Transverse colon (tissue), 4 donors: ENCODE results near the gene LCT. TPM values are rescaled to one million over a fixed set of nuclear protein-coding genes. Genes with fewer than 3 reads are reported as not detected.
"Not testable (repeated sequence)": the region's sequence is repeated elsewhere in the genome, so short reads cannot be mapped to it uniquely, and the experiment has no call there.

Experiments
- DNase-seq: peaks from one replicate; pipeline ENCODE4 v3.0.0-alpha.2; 2019
- H3K27ac ChIP-seq, 4 donors: fragments of 200-600 bp; sonication (generic); 2 replicates each; pipeline ENCODE4 v1.5.1; 2016 to 2018; ENCODE audit warnings: inconsistent platforms in 4 of 4
- H3K27me3 ChIP-seq: fragments of 200-600 bp; sonication (generic); 2 replicates; pipeline ENCODE4 v1.5.1; 2017; ENCODE audit warnings: inconsistent platforms
- H3K36me3 ChIP-seq, 4 donors: fragments of 200-600 bp; sonication (generic); 2 replicates each; pipeline ENCODE4 v1.5.1; 2017 to 2019; ENCODE audit warnings: inconsistent platforms in 4 of 4
- H3K4me1 ChIP-seq, 4 donors: fragments of 200-600 bp; sonication (generic); 2 replicates each; pipeline ENCODE4 v1.5.1; 2017 to 2020; ENCODE audit warnings: inconsistent platforms in 4 of 4
- H3K4me3 ChIP-seq, 4 donors: fragments of 200-600 bp; sonication (generic); 1 replicate in 1 of 4; 2 replicates in 3 of 4; pipeline versions ENCODE4 v1.5.1 to v1.6.1; 2017 to 2019; ENCODE audit warnings: inconsistent platforms in 4 of 4
- H3K9me3 ChIP-seq, 2 donors: fragments of 200-600 bp; sonication (generic); 2 replicates each; pipeline ENCODE4 v1.5.1; 2017 to 2019; ENCODE audit warnings: inconsistent platforms in 2 of 2
- CTCF ChIP-seq, 5 experiments: fragments of 200-600 bp in 3 of 5; fragments of 450-650 bp in 2 of 5; sonication (generic) in 3 of 5; IDR thresholded peaks; 1 replicate in 2 of 5; 2 replicates in 3 of 5; pipeline ENCODE4 v1.5.1; 2016 to 2017; ENCODE audit warnings: antibody characterized with exemption in 5 of 5, inconsistent platforms in 3 of 5, mild to moderate bottlenecking in 2 of 5, moderate library complexity in 1 of 5
- EP300 ChIP-seq: sonication (generic); formaldehyde crosslinking; IDR thresholded peaks from one replicate; pipeline ENCODE4 v1.6.1; 2017; ENCODE audit warnings: antibody characterized with exemption, low read depth
- POLR2A ChIP-seq: fragments of 450-650 bp; IDR thresholded peaks from one replicate; pipeline ENCODE4 v1.6.1; 2016; ENCODE audit warnings: antibody characterized with exemption, mild to moderate bottlenecking, moderate library complexity
- POLR2AphosphoS5 ChIP-seq, 3 donors: sonication (generic); formaldehyde crosslinking; IDR thresholded peaks; one replicate each; pipeline ENCODE4 v1.6.1; 2016; ENCODE audit warnings: antibody characterized with exemption in 3 of 3
- WGBS, 2 donors: methylation state at CpG; one replicate each; pipeline ENCODE4 v1.1.5; 2018; ENCODE audit warnings: low coverage in 1 of 2; 5-methylcytosine and 5-hydroxymethylcytosine counted together
- in situ Hi-C, 4 donors: fragments of 200-750 bp; cut with MboI; loops; one replicate each; pipeline versions ENCODE4 v1.15.0 to v1.15.1; 2017; ENCODE audit warnings: low sequenced_read_pairs in 3 of 4, low pct_ligation_motif_present in 1 of 4, low pct_unique_long_range_greater_than_20kb in 1 of 4
- intact Hi-C: fragments of 100-400 bp; cut with DNase I; formaldehyde crosslinking; loops from one replicate; pipeline ENCODE4 v1.15.1; 2023; ENCODE audit warnings: low total_unique reads
- total RNA-seq, 4 donors: library from RNA; depleted of rRNA; stranded (reverse); fragments of >200 nt; gene quantifications; one replicate each; pipeline ENCODE4 v1.1.0, GENCODE V29; 2016

The LCT gene
- total RNA-seq, 4 donors from 2014 or later = 0.32 TPM; not detected in 3

- H3K4me3 ChIP-seq = no peak overlapping the region
- no peak overlapping the region for H3K27ac ChIP-seq
- 58 to 90% methylated on average over 3 of the region's 3 CpGs for WGBS, 2 donors
- no peaks in the 10 kb centered on the region for H3K36me3 ChIP-seq
- no peak for DNase-seq
- H3K4me1 ChIP-seq = no peaks in the 10 kb centered on the region
- in situ Hi-C loops = no loop called here
- intact Hi-C loops = no loop called here
- H3K27me3 ChIP-seq = no peaks in the 10 kb centered on the region
- TF ChIP-seq CTCF (IDR thresholded peaks at IDR 0.05) (no peak), POLR2A (no peak), EP300 (no peak), POLR2AphosphoS5 (IDR thresholded peaks at IDR 0.05) (no peak)
- no peaks in the 10 kb centered on the region for H3K9me3 ChIP-seq
These were observed 21.7 kb downstream of the LCT start for GRCh38 chr2:135815269-135815668.

- Histone ChIP-seq H3K9me3 (no peaks in the 10 kb centered on the region), H3K4me1 (no peaks in the 10 kb centered on the region), H3K27me3 (no peaks in the 10 kb centered on the region), H3K27ac (no peak overlapping the region), H3K36me3 (no peaks in the 10 kb centered on the region), H3K4me3 (no peak overlapping the region)
- WGBS, 2 donors = 58 to 80% methylated on average over 2 of the region's 2 CpGs
- DNase-seq = no peak
- in situ Hi-C loops = no loop called here
- no peak for TF ChIP-seq EP300
- TF ChIP-seq POLR2A = no peak
- TF ChIP-seq POLR2AphosphoS5 (IDR thresholded peaks at IDR 0.05) = no peak
- no peak for TF ChIP-seq CTCF (IDR thresholded peaks at IDR 0.05)
- intact Hi-C loops = no loop called here
These were observed 24.0 kb downstream of the LCT start for GRCh38 chr2:135812907-135813511.

GRCh38 chr2:135807874-135808273, 29.1 kb downstream of the LCT start:
- H3K27me3 ChIP-seq, in situ Hi-C loops, DNase-seq, intact Hi-C loops, H3K4me3 ChIP-seq, H3K9me3 ChIP-seq, H3K36me3 ChIP-seq, H3K27ac ChIP-seq, H3K4me1 ChIP-seq: not testable (repeated sequence)
- WGBS, 2 donors = 93% methylated on average over 3 of the region's 3 CpGs; no CpG with 5 or more reads in 1 of the 2 donors

- no peaks in the 10 kb centered on the region for H3K36me3 ChIP-seq
- in situ Hi-C loops = no loop called here
- no peak for TF ChIP-seq EP300
- TF ChIP-seq CTCF (IDR thresholded peaks at IDR 0.05) = no peak
- no peak for TF ChIP-seq POLR2AphosphoS5 (IDR thresholded peaks at IDR 0.05)
- no peak for TF ChIP-seq POLR2A
These were observed 33.7 kb downstream of the LCT start for GRCh38 chr2:135803278-135803677.

GRCh38 chr2:135802350-135802749, 34.6 kb downstream of the LCT start:
- intact Hi-C loops (no loop called here), in situ Hi-C loops (no loop called here)
- no peak for DNase-seq
- WGBS, 2 donors = 65 to 67% methylated on average over 3 of the region's 3 CpGs
- Histone ChIP-seq H3K27ac (no peak overlapping the region), H3K9me3 (peaks cover 0 to 6% of the 10 kb centered on the region in 2 donors), H3K27me3 (no peaks in the 10 kb centered on the region), H3K36me3 (no peaks in the 10 kb centered on the region), H3K4me1 (no peaks in the 10 kb centered on the region), H3K4me3 (no peak overlapping the region)
- no peak for TF ChIP-seq POLR2AphosphoS5 (IDR thresholded peaks at IDR 0.05)
- TF ChIP-seq CTCF (IDR thresholded peaks at IDR 0.05) = no peak
- no peak for TF ChIP-seq EP300
- no peak for TF ChIP-seq POLR2A

More at GRCh38 chr2:135803278-135803677, 33.7 kb downstream of the LCT start:
- H3K27ac ChIP-seq = no peak overlapping the region
- intact Hi-C loops = no loop called here
- no peak overlapping the region for H3K4me3 ChIP-seq
- DNase-seq = no peak
- no peaks in the 10 kb centered on the region for H3K4me1 ChIP-seq
- H3K27me3 ChIP-seq = no peaks in the 10 kb centered on the region
- peaks cover 0 to 6% of the 10 kb centered on the region in 2 donors for H3K9me3 ChIP-seq
- WGBS, 2 donors = 89 to 96% methylated on average over 1 to 2 of the region's 2 CpGs
